Putamen (tissue), 1 donor: Measurements from ENCODE around the gene NUDT12.

Experiments
- DNase-seq: peaks from one replicate; pipeline ENCODE4 v3.0.0-alpha.2; 2016; ENCODE audit warnings: low spot score

NUDT12 gene

DNA sequence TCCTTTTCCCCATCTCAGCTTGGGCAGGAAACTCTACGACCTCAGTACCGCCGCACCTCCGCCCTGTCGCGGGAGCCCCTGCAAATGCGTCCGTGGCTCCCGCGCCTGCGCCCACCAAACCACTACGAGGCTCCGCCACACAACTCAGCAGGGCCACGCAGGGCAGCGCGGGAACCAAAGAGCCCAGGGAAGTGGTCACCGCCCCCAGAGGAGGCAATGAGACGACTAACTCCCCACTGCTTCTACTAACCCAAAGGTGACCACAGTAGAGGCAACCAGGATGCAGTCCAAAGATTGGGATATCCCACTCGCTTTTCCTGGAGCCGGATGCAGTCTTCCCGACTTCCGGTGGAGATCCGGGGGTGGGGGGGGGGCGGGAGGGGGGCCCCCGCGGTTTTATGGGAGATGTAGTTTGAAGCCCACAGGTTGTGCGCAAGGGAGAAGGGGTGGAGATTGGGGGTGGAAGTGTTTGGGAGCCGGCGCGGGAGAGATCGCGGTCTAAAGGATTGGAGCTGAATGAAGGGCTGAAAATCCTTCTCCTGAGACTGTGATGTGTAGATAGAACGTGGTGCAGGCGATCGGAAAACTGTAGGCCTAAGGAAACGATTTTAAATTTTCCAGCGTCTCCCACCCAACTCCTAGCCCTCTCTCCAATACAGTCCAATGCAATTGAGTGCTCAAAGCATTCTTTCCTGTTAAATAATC lies at the start of gene NUDT12:
Gene NUDT12, minus strand, starts transcription at position 337 of the 705 bp plus-strand sequence. CDS start 2,541 bp downstream, outside the sequence.
- DNase-seq, result peak; percentile 84

GRCh38 chr5:103607346-103607745 lies 44.8 kb upstream of the NUDT12 start:
- no peak for DNase-seq

DNA sequence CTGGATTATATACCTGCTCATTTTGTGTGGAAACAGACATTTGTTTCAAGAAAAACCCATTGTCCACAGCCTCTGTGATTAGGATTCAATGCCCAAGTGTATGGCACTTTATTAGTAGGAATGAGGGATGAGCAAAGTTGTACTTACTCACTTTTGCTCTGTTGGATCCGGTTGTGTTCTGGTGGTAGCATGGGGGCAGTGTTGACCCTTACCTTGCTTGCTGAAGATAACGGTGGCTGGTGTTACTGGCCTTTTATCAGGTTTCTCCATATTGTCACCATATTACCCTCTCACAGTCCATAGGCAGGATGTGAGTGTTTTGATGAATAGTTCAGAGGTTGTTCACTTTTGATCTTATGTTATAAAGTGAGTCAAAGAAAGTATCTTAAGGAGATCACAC lies 42.7 kb upstream of the NUDT12 start:
- no peak for DNase-seq

DNA sequence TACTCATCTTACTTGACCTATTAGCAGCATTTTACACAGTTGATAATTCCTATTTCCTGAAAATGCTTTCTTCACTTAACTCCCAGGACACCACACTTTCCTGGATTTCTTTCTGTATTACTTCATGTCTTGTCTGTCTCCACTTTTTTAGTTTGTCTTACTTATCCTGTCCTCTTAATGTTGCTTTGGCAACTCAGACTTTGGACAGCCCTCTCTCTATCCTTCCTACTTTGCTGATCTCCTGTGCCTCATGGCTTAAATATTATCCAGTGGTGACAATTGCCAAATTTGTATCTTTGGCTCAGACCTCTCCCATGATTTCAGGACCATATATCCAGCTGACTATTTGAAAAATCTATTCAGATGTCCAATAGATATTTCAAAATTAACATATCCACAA lies 39.8 kb upstream of the NUDT12 start:
- no peak for DNase-seq

DNA sequence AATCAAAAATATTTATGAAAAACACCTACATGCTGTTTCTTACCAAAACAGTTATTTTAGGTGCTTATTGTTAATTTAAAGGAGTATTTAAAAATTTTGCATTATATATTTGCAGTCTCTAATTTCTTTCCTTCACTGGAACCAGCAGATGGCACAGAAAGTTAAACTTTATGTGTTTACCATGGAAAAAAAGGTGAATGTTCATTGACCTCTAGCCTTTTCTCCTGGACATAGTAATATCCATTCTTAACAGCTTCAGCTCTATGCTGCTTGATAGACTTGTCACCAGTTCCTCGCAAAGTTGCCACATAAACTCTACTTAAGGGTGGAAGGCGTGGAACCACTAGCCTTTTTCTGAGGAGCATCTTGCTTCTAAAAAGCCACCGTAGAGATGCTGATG lies 38.7 kb upstream of the NUDT12 start:
- no peak for DNase-seq

DNA sequence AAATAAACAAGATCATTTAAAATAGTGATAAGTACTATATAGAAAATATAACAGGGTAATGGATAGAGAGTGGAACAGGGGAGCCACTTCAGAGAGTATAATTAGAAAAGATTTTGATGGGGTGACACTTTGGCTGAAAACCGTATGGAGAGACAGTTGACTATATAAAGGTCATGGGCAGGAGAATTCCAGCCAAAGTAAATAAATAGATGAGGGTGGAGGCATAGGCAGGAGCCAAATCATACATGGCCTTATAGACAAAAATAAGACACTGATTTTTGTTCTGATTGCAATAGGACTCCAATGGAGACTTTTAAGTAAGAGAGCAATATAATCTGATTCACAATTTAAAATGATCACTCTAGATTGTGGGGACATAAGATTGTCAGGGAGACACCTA lies 37.5 kb upstream of the NUDT12 start:
- DNase-seq, result no peak

GRCh38 chr5:103598997-103599566 lies 36.5 kb upstream of the NUDT12 start:
- DNase-seq, result no peak

DNA sequence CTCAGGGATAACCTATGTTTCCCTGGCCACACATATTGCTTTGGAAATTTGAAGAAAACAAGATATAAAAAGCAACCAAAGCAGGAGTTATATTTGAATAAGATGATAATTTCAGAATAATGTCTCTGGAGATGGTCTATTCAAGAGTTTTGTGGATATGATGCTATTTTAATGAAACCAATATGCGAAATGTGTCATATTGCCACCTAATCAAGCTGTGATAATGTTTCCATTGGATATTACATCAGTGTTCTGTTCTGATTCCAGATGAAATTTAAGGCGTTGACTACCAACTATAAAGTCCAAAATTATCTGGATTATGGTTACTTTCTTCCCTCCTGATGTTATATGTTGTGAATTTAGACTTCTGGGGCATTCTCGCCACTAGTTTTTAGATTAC lies 27.6 kb upstream of the NUDT12 start:
- DNase-seq, result no peak

DNA sequence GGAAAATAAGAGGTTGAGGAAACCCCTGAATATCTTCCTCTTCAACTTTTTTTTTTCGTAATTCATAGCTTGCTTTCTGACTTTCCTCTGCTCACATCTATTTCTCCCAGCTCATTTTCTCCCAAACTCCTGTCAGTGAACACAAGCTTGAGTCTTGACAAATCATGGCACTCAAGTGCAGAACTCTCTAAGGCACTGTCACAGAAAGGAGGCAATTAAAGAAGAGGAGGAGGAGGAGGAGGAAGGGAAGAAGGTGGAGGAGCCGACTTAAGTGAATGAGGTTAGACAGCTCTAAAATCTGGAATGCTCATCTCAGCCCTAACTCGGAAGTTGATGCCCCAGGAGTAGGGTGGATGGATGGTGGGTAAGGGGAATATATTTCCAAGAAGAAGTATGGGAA lies 27.2 kb upstream of the NUDT12 start:
- peak; percentile 69 for DNase-seq

GRCh38 chr5:103589357-103589756 lies 26.8 kb upstream of the NUDT12 start:
- DNase-seq, result peak; percentile 30

DNA sequence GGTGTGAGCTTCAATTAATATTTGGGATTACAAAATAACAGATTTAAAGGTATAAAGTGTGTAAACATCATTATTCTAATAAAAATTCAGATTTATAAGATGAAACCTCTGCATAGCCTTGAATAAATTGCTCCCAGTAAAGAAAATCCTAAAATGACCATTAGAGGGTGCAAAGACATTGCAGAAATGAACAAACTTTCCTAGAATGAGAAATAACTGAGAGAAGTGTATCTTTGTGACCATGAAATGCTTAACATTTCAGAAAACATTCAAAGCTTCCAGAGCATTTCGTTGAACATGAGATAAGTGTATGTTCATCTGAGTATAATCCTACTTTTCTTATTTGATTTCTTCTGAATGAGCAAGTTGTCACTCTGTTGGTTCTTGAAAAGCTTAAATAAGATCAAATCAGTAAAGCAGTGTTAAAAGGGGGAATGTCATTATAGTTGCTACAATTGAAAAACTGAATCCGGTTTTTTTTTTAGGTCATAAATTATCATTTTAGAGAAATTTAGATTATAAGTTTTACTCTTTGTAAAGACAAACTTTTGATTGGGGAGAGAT lies 24.7 kb upstream of the NUDT12 start:
- peak; percentile 16 for DNase-seq

DNA sequence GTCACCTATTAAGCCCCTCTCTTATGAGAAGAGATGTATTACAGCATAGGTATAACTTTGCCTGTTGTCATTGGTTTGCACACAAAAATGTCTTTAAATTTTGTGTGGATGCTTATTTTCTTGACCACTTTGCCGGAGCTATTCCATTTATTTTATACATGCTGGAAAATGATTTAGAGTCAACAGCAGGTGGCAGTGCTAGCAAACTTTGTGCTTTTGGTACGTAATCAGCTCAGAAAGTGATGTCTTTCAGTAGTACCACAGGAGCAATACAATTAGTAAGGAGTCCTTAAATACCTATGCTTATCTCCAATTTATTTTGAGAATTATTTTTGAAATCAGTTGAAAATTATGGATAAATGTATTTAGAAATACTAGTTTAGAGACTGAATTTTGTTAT lies 19.8 kb upstream of the NUDT12 start:
- DNase-seq, result peak; percentile 49

GRCh38 chr5:103573411-103573810 lies 10.8 kb upstream of the NUDT12 start:
- no peak for DNase-seq

DNA sequence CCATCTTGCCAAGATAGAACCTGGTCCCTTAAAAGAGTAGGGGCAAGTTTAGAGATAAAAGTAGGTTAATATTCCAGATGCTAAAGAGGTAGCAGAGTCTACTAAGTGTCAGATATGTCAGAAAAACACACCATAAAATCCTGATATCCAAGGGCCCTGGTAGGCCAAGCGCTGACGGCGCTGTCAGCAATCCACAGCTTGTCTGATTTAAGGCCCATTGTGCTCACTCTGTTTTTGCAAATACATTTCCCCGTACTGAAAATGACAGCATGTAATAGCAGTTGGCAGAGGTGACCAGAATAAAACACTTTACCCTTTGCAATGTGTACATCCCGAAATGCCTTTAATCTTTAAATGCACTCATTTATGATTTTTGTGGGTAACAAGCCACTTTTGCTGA lies 9.9 kb upstream of the NUDT12 start:
- DNase-seq, result no peak

DNA sequence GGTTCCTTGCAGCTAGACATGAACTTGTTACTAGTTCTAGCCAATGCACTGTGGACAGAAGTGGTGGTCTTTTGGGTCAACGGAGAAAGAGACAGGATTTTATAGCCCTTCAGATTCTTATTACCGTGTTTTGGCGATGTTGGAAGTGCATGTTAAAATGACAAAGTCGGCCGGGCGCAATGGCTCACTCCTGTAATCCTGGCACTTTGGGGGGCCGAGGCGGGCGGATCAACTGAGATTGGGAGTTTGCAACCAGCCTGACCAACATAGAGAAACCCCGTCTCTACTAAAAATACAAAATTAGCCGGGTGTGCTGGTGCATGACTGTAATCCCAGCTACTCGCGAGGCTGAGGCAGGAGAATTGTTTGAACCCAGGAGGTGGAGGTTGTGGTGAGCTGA lies 9.1 kb upstream of the NUDT12 start:
- no peak for DNase-seq

DNA sequence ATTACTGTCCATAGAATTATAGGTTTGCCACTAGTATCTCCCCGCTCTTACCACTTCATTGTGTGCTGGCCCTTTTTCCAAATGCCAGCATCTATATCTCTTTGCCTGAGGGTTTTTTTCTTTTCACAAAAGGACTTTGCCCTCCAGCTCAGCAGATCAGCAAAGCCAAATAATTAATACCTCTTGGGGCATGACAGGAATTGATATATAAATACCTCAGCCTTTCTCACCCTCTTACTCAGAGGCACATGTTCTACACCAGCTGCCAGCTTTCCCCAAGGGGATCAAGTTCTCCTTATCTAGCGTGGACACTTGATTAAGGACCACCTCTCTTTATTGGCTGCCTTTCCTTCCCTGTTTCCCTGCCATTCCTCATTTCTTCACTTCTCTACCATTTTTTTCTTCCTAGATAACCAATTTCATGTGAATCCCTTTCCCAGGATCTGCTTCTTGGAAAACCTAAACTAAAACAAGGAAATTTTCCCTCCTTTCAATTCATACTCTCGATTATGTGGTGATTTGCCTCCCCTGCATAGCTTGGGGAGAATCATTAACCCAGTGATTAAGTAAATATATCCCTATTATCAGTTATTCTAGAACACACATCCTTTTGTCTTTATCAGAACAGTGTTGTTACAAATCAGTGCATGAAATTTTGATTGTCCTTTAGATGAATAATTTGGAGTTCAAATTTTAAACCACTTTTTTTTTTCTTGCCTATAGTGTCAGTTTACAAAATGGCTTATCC lies 6.9 kb upstream of the NUDT12 start:
- no peak for DNase-seq

- no peak for DNase-seq
Measured at GRCh38 chr5:103565719-103566118, 3.1 kb upstream of the NUDT12 start.

- peak; percentile 3 for DNase-seq
Measured at GRCh38 chr5:103561685-103562452, 720 bp downstream of the NUDT12 start.

- no peak for DNase-seq
Measured at GRCh38 chr5:103560826-103561225, 1.8 kb downstream of the NUDT12 start.

- DNase-seq, result no peak
Measured at GRCh38 chr5:103546858-103547257, 15.7 kb downstream of the NUDT12 start.

DNA sequence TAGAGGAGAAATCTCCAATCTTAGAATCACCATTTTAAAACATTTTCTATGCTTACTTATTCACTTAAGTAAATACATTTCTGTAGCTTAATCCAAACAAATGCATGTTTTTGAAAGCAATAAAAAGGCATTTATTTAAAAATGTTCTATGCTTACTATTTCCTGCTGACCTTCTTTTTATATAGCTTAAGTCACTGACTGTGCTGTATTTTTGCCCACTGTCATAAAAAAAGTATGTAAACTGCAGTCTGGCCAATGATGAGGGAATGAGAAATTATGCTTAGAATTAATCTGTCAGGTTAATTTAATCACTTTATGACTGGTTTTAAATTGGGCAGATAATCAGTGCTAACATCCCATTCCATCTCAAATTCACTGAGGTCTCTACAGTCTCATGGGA lies 20.1 kb downstream of the NUDT12 start:
- no peak for DNase-seq

GRCh38 chr5:103541569-103541968 lies 21.0 kb downstream of the NUDT12 start:
- no peak for DNase-seq
